GM19452 (cell line): ENCODE measurements around the gene ITPR3.

Experiments
- ATAC-seq: cut with Tn5 transposase; IDR thresholded peaks from one replicate; pipeline ENCODE4 v1.9.1; 2021; ENCODE audit not compliant: unreplicated experiment

ITPR3 gene

GRCh38 chr6:33695451-33695887 lies 74.3 kb downstream of the ITPR3 start:
- ATAC-seq, result no peak

GRCh38 chr6:33696076-33696475 lies 75.0 kb downstream of the ITPR3 start:
- ATAC-seq, result no peak

GRCh38 chr6:33696548-33697518 lies 75.7 kb downstream of the ITPR3 start:
- ATAC-seq, result no peak

GRCh38 chr6:33697845-33698244 lies 76.7 kb downstream of the ITPR3 start:
- no peak for ATAC-seq

GRCh38 chr6:33698494-33698893 lies 77.4 kb downstream of the ITPR3 start:
- ATAC-seq, result no peak

- ATAC-seq, result no peak
Observed at GRCh38 chr6:33699131-33699530, 78.0 kb downstream of the ITPR3 start.

GRCh38 chr6:33699739-33700138 lies 78.6 kb downstream of the ITPR3 start:
- ATAC-seq, result no peak

- ATAC-seq, result peak; percentile 62
Observed at GRCh38 chr6:33700391-33701050, 79.4 kb downstream of the ITPR3 start.

GRCh38 chr6:33702345-33702977 lies 81.3 kb downstream of the ITPR3 start:
- no peak for ATAC-seq

- ATAC-seq, result no peak
Observed at GRCh38 chr6:33704215-33705066, 83.3 kb downstream of the ITPR3 start.

GRCh38 chr6:33705268-33705885 lies 84.3 kb downstream of the ITPR3 start:
- no peak for ATAC-seq

- ATAC-seq, result no peak
Observed at GRCh38 chr6:33705955-33706725, 85.0 kb downstream of the ITPR3 start.

GRCh38 chr6:33707771-33708170 lies 86.6 kb downstream of the ITPR3 start:
- no peak for ATAC-seq

- ATAC-seq, result no peak
Observed at GRCh38 chr6:33708516-33709204, 87.5 kb downstream of the ITPR3 start.

GRCh38 chr6:33709605-33710295 lies 88.6 kb downstream of the ITPR3 start:
- ATAC-seq, result no peak

GRCh38 chr6:33710296-33711121 lies 89.4 kb downstream of the ITPR3 start:
- no peak for ATAC-seq
